Measurements from ENCODE around the gene CALHM3. TPM values are rescaled to one million over a fixed set of nuclear protein-coding genes. Genes with fewer than 3 reads are reported as not detected.

CALHM3 gene
- polyA plus RNA-seq, 3 donors = 0.04 to 0.62 TPM; not detected in 1

GRCh38 chr10:103431902-103432301, 47.1 kb downstream of the CALHM3 start:
- Histone ChIP-seq H3K9ac (ENCODE audit: insufficient read depth, low read length, poor library complexity, severe bottlenecking) (no peak overlapping the region), H3K79me2 (ENCODE audit: insufficient read depth, low read length) (no peaks in the 10 kb centered on the region), H3K9me3 (replicated peaks in 1 of 2; ENCODE audit: control insufficient read depth in 1 of 2, insufficient read depth in 1 of 2, low read length in 2 of 2) (no peaks in the 10 kb centered on the region), H4K20me1 (ENCODE audit: insufficient read depth, low read length) (no peaks in the 10 kb centered on the region), H3K4me3 (replicated peaks in 1 of 3; ENCODE audit: low read depth in 2 of 3, low read length in 3 of 3) (no peak overlapping the region), H3K27me3 (ENCODE audit: control insufficient read depth in 2 of 2, insufficient read depth in 2 of 2, low read length in 2 of 2) (no peaks in the 10 kb centered on the region), H3K27ac (ENCODE audit: low read depth in 1 of 2, low read length in 2 of 2) (no peak overlapping the region), H3K4me1 (ENCODE audit: control insufficient read depth in 1 of 2, insufficient read depth in 2 of 2, low read length in 2 of 2) (peaks cover 9 to 16% of the 10 kb centered on the region in 2 donors), H2AFZ (ENCODE audit: insufficient read depth, low read depth, low read length, poor library complexity, severe bottlenecking) (no peak overlapping the region), H3K36me3 (replicated peaks in 1 of 2; ENCODE audit: control insufficient read depth in 1 of 2, insufficient read depth in 2 of 2, low read length in 2 of 2) (peaks cover 59 to 94% of the 10 kb centered on the region in 2 donors), H3K4me2 (replicated peaks; ENCODE audit: extremely low read depth, low read length, poor library complexity, severe bottlenecking) (no peak overlapping the region)
- DNase-seq = no peak
- H3K4me3 Mint-ChIP-seq = no peak overlapping the region
- no peaks in the 10 kb centered on the region for H3K27me3 Mint-ChIP-seq (ENCODE audit: low read depth in 3 of 3)
- peaks cover 68 to 92% of the 10 kb centered on the region in 2 donors for H3K36me3 Mint-ChIP-seq
- 98% methylated on average over 8 of the region's 8 CpGs for WGBS (ENCODE audit: insufficient coverage)
- H3K4me1 Mint-ChIP-seq = peaks cover 9% of the 10 kb centered on the region
- intact Hi-C loops (cut with micrococcal nuclease) = no loop called here
- no peak for TF ChIP-seq CTCF (IDR thresholded peaks at IDR 0.05)
- no peaks in the 10 kb centered on the region for H3K9me3 Mint-ChIP-seq
- no peak overlapping the region for H3K27ac Mint-ChIP-seq

GRCh38 chr10:103429647-103430046, 49.4 kb downstream of the CALHM3 start:
- Histone ChIP-seq H3K4me2 (replicated peaks; ENCODE audit: extremely low read depth, low read length, poor library complexity, severe bottlenecking) (no peak overlapping the region), H3K9ac (ENCODE audit: insufficient read depth, low read length, poor library complexity, severe bottlenecking) (no peak overlapping the region), H3K9me3 (replicated peaks in 1 of 2; ENCODE audit: control insufficient read depth in 1 of 2, insufficient read depth in 1 of 2, low read length in 2 of 2) (no peaks in the 10 kb centered on the region), H2AFZ (ENCODE audit: insufficient read depth, low read depth, low read length, poor library complexity, severe bottlenecking) (no peak overlapping the region), H3K27me3 (ENCODE audit: control insufficient read depth in 2 of 2, insufficient read depth in 2 of 2, low read length in 2 of 2) (no peaks in the 10 kb centered on the region), H3K27ac (ENCODE audit: low read depth in 1 of 2, low read length in 2 of 2) (no peak overlapping the region), H3K36me3 (replicated peaks in 1 of 2; ENCODE audit: control insufficient read depth in 1 of 2, insufficient read depth in 2 of 2, low read length in 2 of 2) (peaks cover 59 to 95% of the 10 kb centered on the region in 2 donors), H3K79me2 (ENCODE audit: insufficient read depth, low read length) (no peaks in the 10 kb centered on the region), H3K4me3 (replicated peaks in 1 of 3; ENCODE audit: low read depth in 2 of 3, low read length in 3 of 3) (no peak overlapping the region), H3K4me1 (ENCODE audit: control insufficient read depth in 1 of 2, insufficient read depth in 2 of 2, low read length in 2 of 2) (peaks cover 9 to 14% of the 10 kb centered on the region in 2 donors), H4K20me1 (ENCODE audit: insufficient read depth, low read length) (no peaks in the 10 kb centered on the region)
- DNase-seq = no peak
- Mint-ChIP-seq H3K27me3 (ENCODE audit: low read depth in 3 of 3) (no peaks in the 10 kb centered on the region), H3K4me1 (peaks cover 9% of the 10 kb centered on the region), H3K4me3 (no peak overlapping the region), H3K27ac (no peak overlapping the region), H3K9me3 (peaks cover 0 to 2% (median 0%) of the 10 kb centered on the region in 7 donors), H3K36me3 (peaks cover 70 to 95% of the 10 kb centered on the region in 2 donors)
- intact Hi-C loops (cut with micrococcal nuclease) = no loop called here
- no peak for TF ChIP-seq CTCF (IDR thresholded peaks at IDR 0.05)
- 85% methylated on average over 4 of the region's 5 CpGs for WGBS (ENCODE audit: insufficient coverage)

All from CD14-positive monocyte (primary cell).